T-cell (primary cell): Measurements from ENCODE around the gene ALPK3. TPM values are rescaled to one million over a fixed set of nuclear protein-coding genes. Genes with fewer than 3 reads are reported as not detected.

ENCODE experiments used
- ATAC-seq, 4 experiments: fragments of 200-7000 bp in 3 of 4; fragments of 150-1000 bp in 1 of 4; cut with Tn5 transposase; replicated peaks in 1 of 4; 1 replicate in 3 of 4; 2 replicates in 1 of 4; pipeline ENCODE4 v1.10.0; 2021; ENCODE audit warnings: moderate library complexity in 3 of 4, mild to moderate bottlenecking in 2 of 4, moderate number of reproducible peaks in 1 of 4
- CTCF ChIA-PET, 2 donors: fragments of 300-600 bp; sonication (Branson Sonifier 250); formaldehyde crosslinking; loops; one replicate each; lab custom pipeline; 2022; ENCODE audit warnings: antibody characterized with exemption in 2 of 2; lab: Charles Lee
- POLR2A ChIA-PET, 2 donors: fragments of 300-600 bp; sonication (Branson Sonifier 250); formaldehyde crosslinking; loops; one replicate each; lab custom pipeline; 2022; ENCODE audit warnings: antibody characterized with exemption in 2 of 2; lab: Charles Lee
- DNase-seq, 35 experiments: peaks; one replicate each; pipeline versions ENCODE4 v3.0.0 to v3.0.0-alpha.2; 2013 to 2023
- H3K27ac ChIP-seq: one replicate; pipeline ENCODE4 v1.5.1; 2013; ENCODE audit warnings: low read length
- H3K27me3 ChIP-seq, 2 experiments: replicated peaks in 1 of 2; 1 replicate in 1 of 2; 2 replicates in 1 of 2; pipeline versions ENCODE4 v1.6.1 to v1.7.0; 2013; ENCODE audit warnings: low read length in 1 of 2, mixed read lengths in 1 of 2; ENCODE audit not compliant: control insufficient read depth in 2 of 2, insufficient read depth in 2 of 2; ENCODE audit errors: extremely low read depth in 1 of 2
- H3K36me3 ChIP-seq, 2 donors: 1 replicate in 1 of 2; 2 replicates in 1 of 2; pipeline versions ENCODE4 v1.6.1 to v1.7.0; 2013; ENCODE audit warnings: low read length in 1 of 2; ENCODE audit not compliant: control insufficient read depth in 2 of 2, insufficient read depth in 1 of 2; ENCODE audit errors: extremely low read depth in 1 of 2
- H3K4me1 ChIP-seq, 2 experiments: 1 replicate in 1 of 2; 2 replicates in 1 of 2; pipeline versions ENCODE4 v1.6.1 to v1.7.0; 2013; ENCODE audit warnings: low read length in 2 of 2, mixed read lengths in 1 of 2; ENCODE audit not compliant: insufficient read depth in 2 of 2, control insufficient read depth in 1 of 2; ENCODE audit errors: extremely low read depth in 1 of 2
- H3K4me3 ChIP-seq, 2 donors: 1 replicate in 1 of 2; 2 replicates in 1 of 2; pipeline versions ENCODE4 v1.5.1 to v1.7.0; 2013; ENCODE audit warnings: mild to moderate bottlenecking in 2 of 2, low read length in 1 of 2, moderate library complexity in 1 of 2; ENCODE audit not compliant: control insufficient read depth in 1 of 2; ENCODE audit errors: extremely low read depth in 1 of 2
- H3K9me3 ChIP-seq: 2 replicates; pipeline ENCODE4 v1.7.0; 2013
- H3K27ac Mint-ChIP-seq, 2 donors: one replicate each; pipeline ENCODE4 v1.8.0; 2020 to 2021; ENCODE audit warnings: mild to moderate bottlenecking in 2 of 2, mixed read lengths in 2 of 2
- H3K27me3 Mint-ChIP-seq, 2 donors: one replicate each; pipeline ENCODE4 v1.8.0; 2021 to 2022; ENCODE audit warnings: mixed read lengths in 2 of 2
- H3K36me3 Mint-ChIP-seq: one replicate; pipeline ENCODE4 v1.8.0; 2021; ENCODE audit warnings: mixed read lengths
- H3K4me1 Mint-ChIP-seq, 3 donors: one replicate each; pipeline ENCODE4 v1.8.0; 2020 to 2022; ENCODE audit warnings: mixed read lengths in 3 of 3, mild to moderate bottlenecking in 1 of 3
- H3K4me3 Mint-ChIP-seq, 3 donors: one replicate each; pipeline ENCODE4 v1.8.0; 2020 to 2022; ENCODE audit warnings: mild to moderate bottlenecking in 3 of 3, mixed read lengths in 3 of 3, moderate library complexity in 3 of 3
- H3K9me3 Mint-ChIP-seq, 3 donors: one replicate each; pipeline ENCODE4 v1.8.0; 2020 to 2022; ENCODE audit warnings: mixed read lengths in 3 of 3
- WGBS: methylation state at CpG from one replicate; pipeline ENCODE4 v1.1.5; 2013; ENCODE audit warnings: missing lambda C conversion rate; ENCODE audit not compliant: insufficient coverage; 5-methylcytosine and 5-hydroxymethylcytosine counted together
- total RNA-seq, 35 experiments: library from RNA in 6 of 35; stranded (reverse) in 6 of 35; fragments of 120-200 nt in 1 of 35; gene quantifications; one replicate each; pipeline versions ENCODE4 v1.2.1 to v1.2.4 and lab custom pipeline; 2013 to 2026

The ALPK3 gene
- total RNA-seq, 5 donors from 2014 or later (not counting 1 experiment from before 2014, with no cell fraction given) = 0.16 to 0.82 (median 0.22) TPM

- H3K36me3 Mint-ChIP-seq = no peaks in the 10 kb centered on the region
- no peaks in the 10 kb centered on the region for H3K4me1 ChIP-seq
- H3K27ac ChIP-seq = no peak overlapping the region
- H3K9me3 ChIP-seq = no peaks in the 10 kb centered on the region
- no peaks in the 10 kb centered on the region for H3K36me3 ChIP-seq
- no CpG with 5 or more reads among the region's 2 CpGs for WGBS
- no peak overlapping the region for H3K4me3 ChIP-seq
- peaks cover 0 to 10% (median 0%) of the 10 kb centered on the region in 3 donors for H3K9me3 Mint-ChIP-seq
- H3K4me1 Mint-ChIP-seq = no peaks in the 10 kb centered on the region
- peaks cover 0 to 3% of the 10 kb centered on the region in 2 experiments for H3K27me3 ChIP-seq
- ATAC-seq (no peak), DNase-seq (no peak)
- no peak overlapping the region for H3K4me3 Mint-ChIP-seq
- ChIA-PET POLR2A (no interaction called here), CTCF (no interaction called here)
- H3K27ac Mint-ChIP-seq = no peak overlapping the region
- H3K27me3 Mint-ChIP-seq = peaks cover 7 to 8% of the 10 kb centered on the region in 2 donors
Measured at GRCh38 chr15:84901540-84901939, 84.4 kb downstream of the ALPK3 start.

- Histone ChIP-seq H3K4me1 (no peaks in the 10 kb centered on the region), H3K36me3 (no peaks in the 10 kb centered on the region), H3K4me3 (no peak overlapping the region), H3K27ac (no peak overlapping the region), H3K9me3 (no peaks in the 10 kb centered on the region), H3K27me3 (peaks cover 0 to 3% of the 10 kb centered on the region in 2 experiments)
- Mint-ChIP-seq H3K27me3 (peaks cover 0 to 5% of the 10 kb centered on the region in 2 donors), H3K4me3 (no peak overlapping the region), H3K4me1 (no peaks in the 10 kb centered on the region), H3K27ac (no peak overlapping the region), H3K36me3 (no peaks in the 10 kb centered on the region), H3K9me3 (peaks cover 0 to 7% (median 0%) of the 10 kb centered on the region in 3 donors)
- WGBS = 100% methylated on average over 1 of the region's 2 CpGs
- ATAC-seq (no peak), DNase-seq (no peak)
- CTCF ChIA-PET = no interaction called here
- POLR2A ChIA-PET = no interaction called here
Measured at GRCh38 chr15:84903751-84904150, 86.6 kb downstream of the ALPK3 start.

- ATAC-seq = no peak
- DNase-seq = no peak
- Mint-ChIP-seq H3K4me1 (no peaks in the 10 kb centered on the region), H3K27ac (no peak overlapping the region), H3K4me3 (no peak overlapping the region), H3K27me3 (peaks cover 0 to 2% of the 10 kb centered on the region in 2 donors), H3K36me3 (no peaks in the 10 kb centered on the region), H3K9me3 (peaks cover 0 to under 1% (median 0%) of the 10 kb centered on the region in 3 donors)
- Histone ChIP-seq H3K27ac (no peak overlapping the region), H3K27me3 (peaks cover 0 to 3% of the 10 kb centered on the region in 2 experiments), H3K4me1 (no peaks in the 10 kb centered on the region), H3K36me3 (no peaks in the 10 kb centered on the region), H3K9me3 (no peaks in the 10 kb centered on the region), H3K4me3 (no peak overlapping the region)
- ChIA-PET POLR2A (no interaction called here), CTCF (no interaction called here)
- 95% methylated on average over 2 of the region's 2 CpGs for WGBS
Measured at GRCh38 chr15:84904419-84904818, 87.3 kb downstream of the ALPK3 start.

GRCh38 chr15:84905016-84905916, 88.1 kb downstream of the ALPK3 start:
- Mint-ChIP-seq H3K4me3 (no peak overlapping the region), H3K27me3 (no peaks in the 10 kb centered on the region), H3K36me3 (no peaks in the 10 kb centered on the region), H3K27ac (no peak overlapping the region), H3K9me3 (no peaks in the 10 kb centered on the region), H3K4me1 (no peaks in the 10 kb centered on the region)
- DNase-seq (no peak), ATAC-seq (no peak)
- 87% methylated on average over 14 of the region's 15 CpGs for whole genome bisulfite sequencing
- CTCF ChIA-PET = no interaction called here
- POLR2A ChIA-PET = no interaction called here
- Histone ChIP-seq H3K9me3 (no peaks in the 10 kb centered on the region), H3K36me3 (no peaks in the 10 kb centered on the region), H3K27me3 (peaks cover 0 to 5% of the 10 kb centered on the region in 2 experiments), H3K27ac (no peak overlapping the region), H3K4me1 (no peaks in the 10 kb centered on the region), H3K4me3 (no peak overlapping the region)

- H3K27ac ChIP-seq = no peak overlapping the region
- POLR2A ChIA-PET = no interaction called here
- no peak for ATAC-seq
- Mint-ChIP-seq H3K27ac (no peak overlapping the region), H3K36me3 (no peaks in the 10 kb centered on the region), H3K4me3 (no peak overlapping the region), H3K9me3 (no peaks in the 10 kb centered on the region), H3K4me1 (no peaks in the 10 kb centered on the region), H3K27me3 (peaks cover 0 to 2% of the 10 kb centered on the region in 2 donors)
- no peaks in the 10 kb centered on the region for H3K4me1 ChIP-seq
- H3K9me3 ChIP-seq = no peaks in the 10 kb centered on the region
- DNase-seq = no peak
- no peaks in the 10 kb centered on the region for H3K36me3 ChIP-seq
- WGBS = no CpG with 5 or more reads among the region's 4 CpGs
- CTCF ChIA-PET = interaction anchor here in 1 of 2 donors (0.6 kb wide), 1 partner anchor 9 kb away, joined by 4 read pairs; no protein-coding TSS in a partner anchor
- H3K27me3 ChIP-seq = peaks cover 0 to 8% of the 10 kb centered on the region in 2 experiments
- no peak overlapping the region for H3K4me3 ChIP-seq
Measured at GRCh38 chr15:84907731-84908130, 90.6 kb downstream of the ALPK3 start.

GRCh38 chr15:84908564-84908963, 91.4 kb downstream of the ALPK3 start:
- Histone ChIP-seq H3K9me3 (no peaks in the 10 kb centered on the region), H3K4me1 (no peaks in the 10 kb centered on the region), H3K4me3 (no peak overlapping the region), H3K36me3 (no peaks in the 10 kb centered on the region), H3K27ac (no peak overlapping the region), H3K27me3 (peaks cover 0 to 8% of the 10 kb centered on the region in 2 experiments)
- POLR2A ChIA-PET = no interaction called here
- H3K9me3 Mint-ChIP-seq = no peaks in the 10 kb centered on the region
- no peak for DNase-seq
- no peaks in the 10 kb centered on the region for H3K36me3 Mint-ChIP-seq
- ATAC-seq = no peak
- CTCF ChIA-PET = no interaction called here
- H3K27me3 Mint-ChIP-seq = peaks cover 0 to 2% of the 10 kb centered on the region in 2 donors
- H3K4me3 Mint-ChIP-seq = no peak overlapping the region
- H3K27ac Mint-ChIP-seq = no peak overlapping the region
- no peaks in the 10 kb centered on the region for H3K4me1 Mint-ChIP-seq
- 77% methylated on average over 6 of the region's 13 CpGs for WGBS
